Vagina (tissue), 2 donors: ENCODE measurements around the gene HSD3B1.

ENCODE experiments used
- CTCF ChIP-seq, 3 experiments: fragments of 450-650 bp in 2 of 3; fragments of 200-600 bp in 1 of 3; sonication (generic) in 1 of 3; IDR thresholded peaks; one replicate each; pipeline ENCODE4 v1.5.1; 2017 to 2019; ENCODE audit warnings: antibody characterized with exemption in 3 of 3, mild to moderate bottlenecking in 2 of 3, moderate library complexity in 2 of 3
- POLR2A ChIP-seq, 2 donors: fragments of 450-650 bp; IDR thresholded peaks; one replicate each; pipeline ENCODE4 v1.6.1; 2017; ENCODE audit warnings: antibody characterized with exemption in 2 of 2, mild to moderate bottlenecking in 2 of 2, moderate library complexity in 2 of 2
- POLR2AphosphoS5 ChIP-seq, 2 donors: sonication (generic); formaldehyde crosslinking; IDR thresholded peaks; one replicate each; pipeline ENCODE4 v1.9.0; 2017; ENCODE audit warnings: antibody characterized with exemption in 2 of 2, mild to moderate bottlenecking in 2 of 2, low read depth in 1 of 2; ENCODE audit not compliant: insufficient read depth in 1 of 2

- TF ChIP-seq CTCF (IDR thresholded peaks at IDR 0.05) (no peak), POLR2A (IDR thresholded peaks at IDR 0.05) (no peak), POLR2AphosphoS5 (IDR thresholded peaks at IDR 0.05; ENCODE audit: insufficient read depth in 1 of 2, low read depth in 1 of 2) (no peak)
These were observed 3.0 kb downstream of the HSD3B1 start for GRCh38 chr1:119510046-119510445.
